Adipose tissue (tissue), 3 donors: ENCODE results near the gene MBOAT1. TPM values are rescaled to one million over a fixed set of nuclear protein-coding genes. Genes with fewer than 3 reads are reported as not detected.

Experiments used
- H3K27ac ChIP-seq: one replicate; pipeline ENCODE4 v1.5.1; 2013; ENCODE audit warnings: low read depth, low read length
- WGBS, 3 donors: extraction: QIAGEN DNeasy Blood & Tissue Kit; methylation state at CpG; one replicate each; pipeline ENCODE4 v1.1.7; 2013; 5-methylcytosine and 5-hydroxymethylcytosine counted together
- polyA plus RNA-seq, 3 donors: library from polyadenylated mRNA; stranded (reverse); fragments of 200-250 nt; gene quantifications; one replicate each; pipeline ENCODE4 v1.2.3, GENCODE V29; 2013
- donor health status: healthy with polysubstance abuse.
- donor health status: Bipolar disorder and iron deficiency.
- donor health status: healthy.

Gene MBOAT1
- polyA plus RNA-seq, 3 donors = 2.6 to 3.2 (median 2.6) TPM

DNA sequence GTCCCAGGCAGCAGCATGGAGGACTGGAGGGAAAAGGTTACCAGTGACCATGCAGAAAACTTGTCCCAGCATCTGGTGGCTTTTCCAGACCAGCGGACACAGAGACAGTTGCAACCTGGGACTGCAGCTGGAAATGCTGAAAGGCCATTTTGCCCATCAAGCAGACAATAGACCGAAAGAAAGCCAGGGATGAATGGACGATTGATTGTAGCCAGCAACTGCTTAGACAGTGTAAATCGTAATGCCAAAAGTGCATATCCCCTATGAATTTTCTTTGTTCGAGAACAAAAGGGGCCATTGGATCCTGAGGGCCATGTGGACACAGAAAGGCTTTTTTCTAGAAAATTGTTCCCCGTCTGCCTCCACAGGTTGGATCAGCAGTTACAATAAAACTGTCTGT lies 115.7 kb downstream of the MBOAT1 start:
- H3K27ac ChIP-seq = no peak overlapping the region
- 91 to 97% (median 93%) methylated on average over 6 of the region's 6 CpGs for WGBS, 3 donors

DNA sequence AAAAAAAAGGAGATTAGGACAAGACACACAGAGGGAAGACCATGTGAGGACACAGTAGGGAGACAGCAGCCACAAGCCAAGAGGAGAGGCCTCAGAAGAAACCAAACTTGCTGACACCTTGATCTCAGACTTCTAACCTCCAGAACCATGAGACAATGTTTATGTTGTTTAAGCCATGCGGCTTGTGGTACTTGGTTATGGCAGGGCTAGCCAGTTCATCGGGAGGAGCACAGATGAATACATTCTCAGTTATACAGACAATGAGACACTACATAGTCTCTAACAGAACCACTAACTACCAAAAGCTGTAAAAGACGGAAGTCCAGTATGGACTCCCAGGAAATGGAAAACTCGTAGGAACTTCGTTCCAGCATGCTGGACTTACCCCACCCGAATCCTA lies 116.8 kb downstream of the MBOAT1 start:
- H3K27ac ChIP-seq = no peak overlapping the region
- WGBS, 3 donors = 94 to 97% (median 95%) methylated on average over 6 of the region's 6 CpGs

DNA sequence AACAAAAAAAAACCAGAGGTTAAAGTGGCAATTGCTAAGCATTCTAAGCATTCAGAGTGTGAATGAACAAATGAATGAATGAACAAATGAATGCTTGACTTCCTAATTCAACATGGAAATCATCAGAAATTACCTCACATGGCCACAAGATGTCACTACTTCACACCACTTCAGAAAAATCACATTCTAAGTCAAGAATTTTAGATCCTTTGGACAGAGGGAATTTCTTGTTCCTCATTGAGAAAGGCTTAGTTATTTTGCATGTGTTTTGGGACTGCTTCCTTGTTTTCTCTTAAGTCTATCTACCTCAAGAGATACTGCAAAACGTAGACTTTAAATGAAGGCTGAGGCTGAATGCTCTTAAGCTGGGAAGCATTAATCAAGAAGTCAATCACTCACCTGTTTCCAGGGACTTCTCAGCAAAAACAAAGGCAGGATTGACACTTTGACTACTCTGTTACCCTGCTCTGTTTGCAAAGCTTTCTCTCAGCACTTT lies 120.2 kb downstream of the MBOAT1 start:
- 0 to 13% (median 8%) methylated on average over 1 of the region's 1 CpG for WGBS, 3 donors
- H3K27ac ChIP-seq = no peak overlapping the region

DNA sequence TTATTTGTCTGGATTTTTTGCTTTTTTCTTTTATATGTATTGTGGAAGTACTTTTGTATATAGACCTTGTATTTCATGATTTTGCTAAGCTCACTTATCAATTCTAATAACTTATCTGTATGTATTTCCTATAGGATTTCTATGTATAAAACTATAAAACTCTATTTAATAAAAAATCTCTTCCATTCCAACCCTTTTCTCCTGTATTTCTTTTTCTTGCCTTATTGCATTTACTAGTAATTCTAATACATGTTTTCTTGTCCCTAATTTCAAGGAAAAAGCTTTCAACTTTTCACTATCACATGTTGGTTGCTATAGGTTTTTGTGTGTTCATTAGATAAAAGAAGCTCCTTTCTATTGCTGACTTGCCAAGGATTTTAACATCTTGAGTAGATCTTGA lies 125.3 kb downstream of the MBOAT1 start:
- H3K27ac ChIP-seq = no peak overlapping the region

DNA sequence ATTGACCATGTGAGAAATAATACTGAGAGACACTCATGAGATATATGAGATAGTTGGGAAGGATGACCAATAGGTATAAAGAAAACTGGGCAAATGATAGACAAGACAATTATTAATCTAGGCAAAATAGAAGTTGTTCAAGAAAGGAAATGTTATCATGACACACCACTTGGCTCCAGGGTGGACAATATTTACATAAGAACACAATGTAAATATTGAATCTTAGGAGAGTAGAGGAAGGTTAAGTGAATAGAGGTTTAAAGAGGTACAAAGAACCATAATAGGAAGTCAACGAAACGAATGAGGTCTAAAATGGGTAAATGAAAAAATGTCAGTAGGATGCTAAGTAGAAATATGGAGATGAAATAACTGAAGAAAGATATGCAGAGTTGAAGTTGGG lies 126.5 kb downstream of the MBOAT1 start:
- no peak overlapping the region for H3K27ac ChIP-seq
- 43 to 94% (median 86%) methylated on average over 2 of the region's 2 CpGs for WGBS, 3 donors

DNA sequence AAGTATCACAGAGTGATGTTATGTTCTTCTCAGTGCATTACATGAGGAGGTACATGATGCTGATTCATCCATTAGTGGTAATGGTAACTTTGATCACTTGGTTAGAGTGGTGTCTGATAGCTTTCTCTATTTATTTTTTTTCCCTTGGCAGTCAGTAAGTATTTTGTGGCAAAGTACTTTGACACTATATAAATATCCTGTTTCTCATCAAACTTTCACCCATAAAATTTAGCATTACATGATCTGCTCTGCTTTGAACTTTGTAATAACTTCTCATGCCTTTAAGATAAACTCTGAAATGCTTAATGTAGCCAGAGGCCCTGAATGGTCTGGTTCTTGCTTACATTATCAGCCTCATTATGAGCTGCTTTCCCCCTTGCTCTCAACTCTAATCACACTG lies 127.9 kb downstream of the MBOAT1 start:
- no peak overlapping the region for H3K27ac ChIP-seq

DNA sequence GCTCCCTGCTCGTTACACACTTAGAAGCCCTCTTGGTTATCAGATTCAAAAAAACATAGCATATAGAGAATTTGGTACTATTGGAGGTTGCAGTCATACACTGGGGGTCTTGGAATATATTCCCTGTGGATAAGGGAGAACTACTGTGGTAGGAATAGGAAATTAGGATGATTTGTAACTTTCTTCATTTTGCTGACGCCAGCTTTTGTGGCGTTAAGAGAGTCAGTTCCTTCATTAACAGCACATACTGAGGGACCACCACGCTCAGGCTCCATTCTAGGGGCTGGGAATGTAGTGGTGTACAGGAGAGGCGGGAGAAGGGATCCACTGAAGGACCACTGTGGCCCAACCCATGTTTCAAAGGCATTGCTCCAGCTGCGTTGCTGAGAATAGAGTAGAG lies 140.3 kb downstream of the MBOAT1 start:
- H3K27ac ChIP-seq = no peak overlapping the region
- WGBS, 3 donors = 89 to 96% (median 94%) methylated on average over 6 of the region's 6 CpGs

DNA sequence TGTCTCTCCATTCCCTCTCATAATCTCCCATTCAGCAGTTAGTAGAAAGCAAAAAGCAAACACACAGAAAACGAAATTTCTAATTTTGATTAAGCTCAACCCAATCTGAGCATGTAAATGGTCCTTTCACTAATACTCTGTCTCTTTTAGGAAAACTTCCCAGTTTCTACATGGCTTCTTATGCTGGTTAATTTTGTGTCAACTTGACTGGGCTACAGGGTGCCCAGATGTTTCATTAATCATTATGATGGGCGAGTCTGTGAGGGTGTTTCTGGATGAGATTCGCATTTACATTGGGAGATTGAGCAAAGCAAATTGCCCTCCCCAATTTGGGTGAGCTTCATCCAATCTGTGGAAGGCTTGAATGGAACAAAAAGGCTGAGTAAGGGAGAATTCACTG lies 142.2 kb downstream of the MBOAT1 start:
- WGBS, 3 donors = 73 to 90% (median 88%) methylated on average over 3 of the region's 3 CpGs
- H3K27ac ChIP-seq = no peak overlapping the region

DNA sequence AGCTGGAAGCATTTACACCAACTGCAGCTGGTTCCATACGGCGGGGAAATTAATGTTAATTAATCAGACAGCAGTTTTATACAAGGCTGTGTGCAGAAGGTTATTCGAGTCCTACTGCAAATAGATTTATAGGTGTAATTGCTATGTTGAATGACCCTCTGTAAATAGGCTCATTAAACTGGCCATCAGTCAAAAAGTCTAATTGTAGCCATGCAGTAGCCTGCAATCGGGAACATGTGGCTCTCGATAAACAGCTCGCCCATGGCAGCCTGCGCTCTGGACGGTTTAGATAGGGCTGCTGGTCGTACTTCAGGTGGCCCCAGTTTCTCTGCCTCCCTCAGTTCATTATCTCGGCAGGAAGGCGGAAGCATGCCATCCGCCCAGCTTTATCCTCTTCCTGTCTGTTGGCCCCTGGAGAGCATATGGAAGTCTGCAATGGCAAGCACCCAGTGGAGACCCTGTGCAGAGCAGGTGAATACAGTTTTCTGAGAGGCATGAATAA lies 143.2 kb downstream of the MBOAT1 start:
- no peak overlapping the region for H3K27ac ChIP-seq
- 60 to 78% (median 69%) methylated on average over 12 of the region's 12 CpGs for WGBS, 3 donors

DNA sequence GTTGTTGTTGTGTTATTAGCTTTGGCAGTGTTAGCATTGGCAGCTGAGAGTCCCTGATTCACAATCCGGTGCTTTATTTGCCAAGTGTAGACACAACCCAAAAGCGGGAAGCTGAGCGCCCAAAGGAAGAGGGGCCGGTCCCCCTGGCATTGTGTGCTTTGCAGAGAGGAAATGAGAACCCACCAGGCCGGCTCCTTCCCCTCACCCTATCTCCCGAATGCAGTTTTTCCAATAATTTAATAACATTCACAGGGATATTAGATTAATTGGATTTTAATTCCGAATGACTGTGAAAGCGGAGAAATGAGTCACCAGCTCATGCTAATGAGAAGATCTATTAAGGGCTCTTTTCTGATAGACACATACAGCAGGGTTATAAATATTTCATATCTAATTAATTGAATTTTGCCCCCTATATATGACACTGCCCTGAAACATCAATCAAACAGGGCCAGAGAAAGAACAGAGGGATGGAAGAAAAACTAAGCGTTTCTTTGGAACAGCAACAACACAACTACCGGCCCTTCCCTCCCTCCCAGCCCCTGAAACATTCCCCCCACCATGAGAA lies 143.8 kb downstream of the MBOAT1 start:
- WGBS, 3 donors = 61 to 72% (median 64%) methylated on average over 10 of the region's 10 CpGs

DNA sequence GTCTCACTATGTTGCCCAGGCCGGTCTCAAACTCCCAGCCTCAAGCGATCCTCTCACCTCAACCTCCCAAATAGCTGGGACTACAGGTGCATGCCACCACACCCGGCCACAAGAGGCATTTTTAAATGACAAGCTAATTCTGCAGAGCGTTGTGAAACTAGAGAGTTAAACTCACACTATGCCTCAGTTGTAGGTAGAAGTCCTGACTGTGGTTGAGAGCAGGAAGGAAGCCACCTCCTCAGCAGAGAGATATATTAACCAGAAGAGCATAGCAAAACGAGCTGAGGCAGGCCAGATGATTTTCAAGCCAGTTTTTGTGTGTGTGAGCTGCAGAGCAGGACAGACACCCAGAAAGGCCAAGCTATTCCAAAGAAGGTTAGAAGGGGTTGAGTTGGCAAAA lies 150.3 kb downstream of the MBOAT1 start:
- 70 to 77% (median 76%) methylated on average over 5 of the region's 5 CpGs for WGBS, 3 donors
- no peak overlapping the region for H3K27ac ChIP-seq

More for the DNA sequence above, 143.8 kb downstream of the MBOAT1 start:
- no peak overlapping the region for H3K27ac ChIP-seq

DNA sequence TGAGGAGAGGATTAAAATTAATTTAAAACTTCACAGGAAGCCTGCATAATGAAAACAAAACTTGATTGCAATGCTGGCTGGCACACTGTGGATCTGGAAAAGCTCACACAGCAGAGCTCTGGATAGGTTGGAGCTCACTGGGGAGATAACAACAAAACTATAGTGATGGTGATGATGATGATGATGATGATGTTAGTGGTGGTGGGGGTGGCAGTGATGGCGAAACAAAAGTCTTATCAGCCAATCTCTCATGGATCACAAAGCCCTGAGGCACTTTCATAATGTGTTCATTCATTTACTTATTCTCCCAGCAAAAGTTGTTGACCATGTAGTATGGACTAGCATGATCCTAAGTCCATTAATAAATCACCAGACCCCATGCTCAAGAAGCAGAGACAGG lies 152.0 kb downstream of the MBOAT1 start:
- whole genome bisulfite sequencing, 3 donors = 89 to 91% (median 91%) methylated on average over 1 of the region's 1 CpG
- H3K27ac ChIP-seq = no peak overlapping the region

DNA sequence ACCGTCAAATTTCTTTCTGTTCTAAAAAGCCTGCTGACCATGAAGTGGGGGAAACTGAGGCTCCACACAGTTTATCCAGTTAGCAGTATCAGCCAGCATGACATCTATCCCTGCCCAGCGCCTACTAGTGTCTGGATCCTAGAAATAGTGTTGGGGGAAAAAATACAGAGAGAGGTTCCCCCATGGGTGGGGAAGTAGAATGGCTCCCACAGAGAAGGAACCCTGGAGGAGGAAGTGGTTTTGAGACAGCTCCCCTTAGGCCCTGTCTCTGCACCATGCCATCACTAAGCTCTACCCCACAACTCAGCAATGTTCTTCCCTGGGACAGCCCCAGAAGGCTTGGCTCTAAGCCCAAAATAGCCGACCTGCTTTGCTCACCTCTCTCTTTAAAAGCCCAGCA lies 153.4 kb downstream of the MBOAT1 start:
- no peak overlapping the region for H3K27ac ChIP-seq
- WGBS, 3 donors = 58 to 66% (median 61%) methylated on average over 3 of the region's 3 CpGs

DNA sequence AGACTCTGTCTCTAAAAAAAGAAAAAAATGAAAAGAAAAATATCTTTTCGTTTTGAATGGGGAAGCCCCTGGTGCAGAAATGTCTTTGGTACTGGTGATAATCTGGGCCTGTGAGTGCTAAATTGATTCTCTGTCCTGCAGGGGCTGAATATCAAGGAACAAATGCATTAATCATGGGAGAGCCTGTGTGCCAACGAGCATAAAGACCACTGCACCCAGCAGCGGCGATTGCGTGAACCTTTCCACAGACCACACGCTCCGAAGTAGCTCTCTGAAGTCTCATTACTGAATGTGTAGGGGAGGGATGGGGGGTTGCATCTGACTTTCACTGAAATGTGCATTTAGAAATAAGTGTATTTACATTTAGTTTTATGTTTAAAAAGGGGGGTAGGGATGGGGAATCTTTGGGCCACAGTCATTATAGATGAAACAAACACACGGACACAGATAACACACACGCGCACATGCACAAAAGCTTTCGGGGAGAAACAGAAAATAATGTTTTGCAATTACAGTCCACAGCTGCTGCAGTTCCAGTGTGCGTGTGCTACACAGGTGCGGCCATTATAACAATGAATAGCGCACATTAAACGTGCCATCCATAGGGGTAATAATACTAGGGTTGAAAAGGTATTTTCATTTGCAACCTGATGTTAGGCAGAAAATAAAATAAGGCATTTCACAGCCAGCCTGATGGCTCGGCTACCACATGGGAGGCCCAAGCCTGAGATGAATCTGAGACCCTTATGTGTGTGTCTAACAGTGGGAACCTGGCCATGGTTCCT lies 154.0 kb downstream of the MBOAT1 start:
- WGBS, 3 donors = 68 to 87% (median 84%) methylated on average over 16 of the region's 16 CpGs
- H3K27ac ChIP-seq = no peak overlapping the region

DNA sequence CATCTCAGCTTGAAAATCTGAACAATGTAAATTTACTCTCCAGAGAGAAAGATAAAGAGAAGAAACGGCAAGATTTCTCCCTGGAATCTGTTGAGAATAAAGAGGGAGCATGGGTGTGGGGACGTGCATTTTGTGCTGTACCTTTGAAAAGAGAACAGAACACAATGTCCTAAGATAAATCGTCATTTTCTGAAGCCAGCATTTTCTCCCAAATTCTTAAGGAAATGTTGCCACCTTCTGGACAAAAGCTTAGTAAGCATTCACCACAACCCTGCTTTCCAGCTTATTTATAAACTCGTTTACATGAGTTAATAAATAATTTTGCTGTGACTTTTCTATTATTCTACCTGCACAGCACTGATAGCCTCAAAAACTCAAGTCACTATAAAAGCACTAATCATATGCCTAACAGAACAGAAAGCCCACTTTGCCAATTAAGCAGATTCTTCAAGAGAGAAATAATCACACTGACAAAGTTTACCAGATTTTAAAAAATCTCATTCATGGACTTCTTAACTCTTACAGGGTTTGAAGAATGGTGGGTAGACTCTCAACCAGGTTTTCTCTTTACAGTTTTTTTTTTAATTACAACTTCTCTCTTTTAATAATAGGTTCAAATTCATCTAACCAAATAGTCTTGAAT lies 155.8 kb downstream of the MBOAT1 start:
- WGBS, 3 donors = 1 to 12% (median 10%) methylated on average over 4 of the region's 4 CpGs
- no peak overlapping the region for H3K27ac ChIP-seq

DNA sequence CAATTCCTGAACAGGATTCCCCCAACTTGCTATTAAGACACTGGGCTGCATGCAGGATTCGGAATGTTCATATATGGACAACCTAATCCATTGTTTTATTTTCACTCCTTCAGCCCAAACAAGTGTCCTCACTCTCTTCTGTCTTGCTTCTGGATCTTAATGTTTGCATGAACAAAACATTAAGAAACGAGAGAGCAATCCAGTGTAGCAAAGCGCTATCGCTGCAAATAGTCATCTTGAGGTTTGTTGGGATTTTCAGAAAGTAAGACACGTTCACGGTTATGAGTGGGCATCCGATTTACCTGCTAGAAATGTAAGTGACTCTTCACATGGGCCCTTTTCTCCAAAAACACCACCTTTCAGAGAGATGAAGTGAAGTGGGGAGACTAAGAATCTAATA lies 156.4 kb downstream of the MBOAT1 start:
- WGBS, 3 donors = 86 to 90% (median 89%) methylated on average over 7 of the region's 7 CpGs
- H3K27ac ChIP-seq = no peak overlapping the region
